Spleen (tissue), 11 donors: Measurements from ENCODE around the gene SP4. TPM values are rescaled to one million over a fixed set of nuclear protein-coding genes. Genes with fewer than 3 reads are reported as not detected.

Experiments used
- DNase-seq: peaks from one replicate; pipeline ENCODE4 v3.0.0-alpha.2; 2020
- H3K27ac ChIP-seq, 8 donors: fragments of 200-600 bp; sonication (generic) in 7 of 8; 1 replicate in 4 of 8; 2 replicates in 4 of 8; pipeline versions ENCODE4 v1.5.0 to v1.8.0; 2016 to 2021; ENCODE audit warnings: inconsistent platforms in 4 of 8, mild to moderate bottlenecking in 4 of 8, moderate library complexity in 1 of 8
- H3K27me3 ChIP-seq, 7 donors: fragments of 200-600 bp; sonication (generic) in 6 of 7; replicated peaks in 1 of 7; 1 replicate in 4 of 7; 2 replicates in 3 of 7; pipeline versions ENCODE4 v1.5.0 to v1.8.0; 2016 to 2021; ENCODE audit warnings: inconsistent platforms in 3 of 7, mild to moderate bottlenecking in 1 of 7
- H3K36me3 ChIP-seq, 6 donors: fragments of 200-600 bp; sonication (generic) in 5 of 6; 1 replicate in 4 of 6; 2 replicates in 2 of 6; pipeline versions ENCODE4 v1.5.0 to v1.8.0; 2016 to 2021; ENCODE audit warnings: inconsistent platforms in 2 of 6
- H3K4me1 ChIP-seq, 6 donors: fragments of 200-600 bp; sonication (generic) in 5 of 6; 1 replicate in 3 of 6; 2 replicates in 3 of 6; pipeline versions ENCODE4 v1.5.0 to v1.8.0; 2016 to 2021; ENCODE audit warnings: inconsistent platforms in 3 of 6
- H3K4me3 ChIP-seq, 8 donors: fragments of 200-600 bp; sonication (generic) in 7 of 8; 1 replicate in 4 of 8; 2 replicates in 4 of 8; pipeline versions ENCODE4 v1.5.0 to v1.8.0; 2016 to 2021; ENCODE audit warnings: inconsistent platforms in 4 of 8, mild to moderate bottlenecking in 4 of 8, moderate library complexity in 2 of 8
- H3K9me3 ChIP-seq, 8 donors: fragments of 200-600 bp; sonication (generic) in 7 of 8; 1 replicate in 4 of 8; 2 replicates in 4 of 8; pipeline versions ENCODE4 v1.5.0 to v1.8.0; 2016 to 2021; ENCODE audit warnings: inconsistent platforms in 4 of 8
- CTCF ChIP-seq, 11 experiments: fragments of 200-600 bp in 7 of 11; fragments of 450-650 bp in 4 of 11; sonication (generic) in 4 of 11; IDR thresholded peaks in 8 of 11; conservative IDR thresholded peaks in 3 of 11; 1 replicate in 7 of 11; 2 replicates in 4 of 11; pipeline versions ENCODE4 v1.4.0 to v1.8.0; 2016 to 2021; ENCODE audit warnings: antibody characterized with exemption in 11 of 11, inconsistent platforms in 4 of 11, mild to moderate bottlenecking in 1 of 11
- POLR2A ChIP-seq, 3 donors: fragments of 450-650 bp; IDR thresholded peaks; one replicate each; pipeline ENCODE4 v1.5.1; 2017; ENCODE audit warnings: antibody characterized with exemption in 3 of 3, mild to moderate bottlenecking in 1 of 3
- POLR2AphosphoS5 ChIP-seq, 3 donors: sonication (generic); formaldehyde crosslinking; IDR thresholded peaks; one replicate each; pipeline ENCODE4 v1.5.1; 2017; ENCODE audit warnings: antibody characterized with exemption in 3 of 3
- WGBS, 5 donors: extraction: QIAGEN DNeasy Blood & Tissue Kit in 3 of 5; methylation state at CpG; one replicate each; pipeline versions ENCODE4 v1.1.5 to v1.1.7; 2013 to 2018; 5-methylcytosine and 5-hydroxymethylcytosine counted together
- intact Hi-C: fragments of 100-400 bp; cut with DNase I; formaldehyde crosslinking; loops from one replicate; pipeline ENCODE4 v1.15.0; 2023; ENCODE audit warnings: low total_unique reads
- polyA plus RNA-seq, 3 donors: library from polyadenylated mRNA; stranded (reverse); fragments of 200-250 nt; gene quantifications; one replicate each; pipeline ENCODE4 v1.2.1, GENCODE V29; 2013
- total RNA-seq, 7 donors: library from RNA; depleted of rRNA in 3 of 7; stranded (reverse); fragments of >200 nt in 3 of 7; fragmentation: NEBNext Ultra II Directional in 4 of 7; extraction: Animal tissue kit (Norgen Biotek cat#: 25700) in 4 of 7; gene quantifications; one replicate each; pipeline versions ENCODE4 v1.1.0 to v1.2.1, GENCODE V29; 2016 to 2021
- donor health status: healthy with polysubstance abuse.
- donor health status: DM: no; HTN: no; CAD: no; lungs with moderate emphysema.
- donor health status: DM: no; HTN: no; CAD: no.
- donor health status: Bipolar disorder and iron deficiency.
- donor health status: healthy.
- donor health status: DM: no; HTN: no; CAD: no.
- donor health status: DM: yes; HTN: yes; CAD: no.

Gene SP4
- total and polyA plus RNA-seq, 10 donors: 2.5 to 19.0 (median 14.3) TPM

- intact Hi-C loops: no loop called here
- TF ChIP-seq CTCF (IDR thresholded peaks at IDR 0.05 in 8 of 11, conservative IDR thresholded peaks at IDR 0.05 in 3 of 11) (no peak), POLR2AphosphoS5 (IDR thresholded peaks at IDR 0.05) (no peak), POLR2A (IDR thresholded peaks at IDR 0.05) (no peak)
- H3K9me3 ChIP-seq: no peaks in the 10 kb centered on the region
- no peaks in the 10 kb centered on the region for H3K27me3 ChIP-seq
- H3K4me3 ChIP-seq: no peak overlapping the region
- WGBS, 5 donors: 65 to 81% (median 71%) methylated on average over 1 of the region's 1 CpG
- DNase-seq: no peak
- no peaks in the 10 kb centered on the region for H3K36me3 ChIP-seq
- H3K27ac ChIP-seq: peak overlapping the region in 6 of 8 donors; percentile 4 to 79 (median 36)
- peaks cover 0 to 21% (median 5%) of the 10 kb centered on the region in 6 donors for H3K4me1 ChIP-seq
Measured at GRCh38 chr7:21412410-21412851, 15.5 kb upstream of the SP4 start.

GRCh38 chr7:21412957-21413356, 14.9 kb upstream of the SP4 start:
- Histone ChIP-seq H3K9me3 (no peaks in the 10 kb centered on the region), H3K27me3 (no peaks in the 10 kb centered on the region), H3K4me3 (no peak overlapping the region), H3K4me1 (peaks cover 0 to 21% (median 5%) of the 10 kb centered on the region in 6 donors), H3K27ac (peak overlapping the region in 5 of 8 donors; percentile 4 to 79 (median 51)), H3K36me3 (no peaks in the 10 kb centered on the region)
- intact Hi-C loops: no loop called here
- 69 to 87% (median 82%) methylated on average over 2 of the region's 2 CpGs for WGBS, 5 donors
- no peak for TF ChIP-seq POLR2AphosphoS5 (IDR thresholded peaks at IDR 0.05)
- TF ChIP-seq POLR2A (IDR thresholded peaks at IDR 0.05): no peak
- no peak for TF ChIP-seq CTCF (IDR thresholded peaks at IDR 0.05 in 8 of 11, conservative IDR thresholded peaks at IDR 0.05 in 3 of 11)
- DNase-seq: no peak

- peak overlapping the region in 4 of 8 donors; percentile 4 to 79 (median 58) for H3K27ac ChIP-seq
- no peaks in the 10 kb centered on the region for H3K27me3 ChIP-seq
- intact Hi-C loops: no loop called here
- H3K36me3 ChIP-seq: no peaks in the 10 kb centered on the region
- H3K4me3 ChIP-seq: no peak overlapping the region
- peaks cover 0 to 21% (median 5%) of the 10 kb centered on the region in 6 donors for H3K4me1 ChIP-seq
- no peaks in the 10 kb centered on the region for H3K9me3 ChIP-seq
- DNase-seq: no peak
- TF ChIP-seq CTCF (IDR thresholded peaks at IDR 0.05 in 8 of 11, conservative IDR thresholded peaks at IDR 0.05 in 3 of 11) (no peak), POLR2A (IDR thresholded peaks at IDR 0.05) (no peak), POLR2AphosphoS5 (IDR thresholded peaks at IDR 0.05) (no peak)
Measured at GRCh38 chr7:21413502-21413901, 14.4 kb upstream of the SP4 start.

GRCh38 chr7:21414795-21415393, 13.0 kb upstream of the SP4 start:
- no peaks in the 10 kb centered on the region for H3K9me3 ChIP-seq

More at GRCh38 chr7:21414795-21415393, 13.0 kb upstream of the SP4 start:
- TF ChIP-seq CTCF (IDR thresholded peaks at IDR 0.05 in 8 of 11, conservative IDR thresholded peaks at IDR 0.05 in 3 of 11): no peak
- no peak for TF ChIP-seq POLR2A (IDR thresholded peaks at IDR 0.05)
- no peak for TF ChIP-seq POLR2AphosphoS5 (IDR thresholded peaks at IDR 0.05)
- Histone ChIP-seq H3K36me3 (no peaks in the 10 kb centered on the region), H3K27ac (no peak overlapping the region), H3K4me3 (no peak overlapping the region), H3K4me1 (peaks cover 0 to 21% (median 5%) of the 10 kb centered on the region in 6 donors), H3K27me3 (no peaks in the 10 kb centered on the region)
- no peak for DNase-seq
- intact Hi-C loops: no loop called here
- 89 to 96% (median 92%) methylated on average over 6 of the region's 6 CpGs for WGBS, 5 donors
